GM12878 (cell line): ENCODE results near the gene EML3. TPM values are rescaled to one million over a fixed set of nuclear protein-coding genes. Genes with fewer than 3 reads are reported as not detected.
A peak's percentile ranks its signal among the peaks of the same experiment; 100 is the strongest.

Source experiments
- ASH2L ChIP-seq: fragments of 300-600, 200-600 bp; sonication (generic); IDR thresholded peaks from 2 replicates; pipeline ENCODE4 v1.6.1; 2017; ENCODE audit warnings: low read depth, mild to moderate bottlenecking, borderline replicate concordance
- CBX5 ChIP-seq: sonication (generic); IDR thresholded peaks from 2 replicates; pipeline ENCODE4 v1.6.1; 2016; ENCODE audit warnings: low read depth, moderate library complexity, mild to moderate bottlenecking, inconsistent platforms
- FOXM1 ChIP-seq: IDR thresholded peaks from 2 replicates; pipeline ENCODE4 v1.6.1; 2012; ENCODE audit warnings: low read depth, mild to moderate bottlenecking, inconsistent platforms, low read length, moderate library complexity
- GABPA ChIP-seq: IDR thresholded peaks from 2 replicates; pipeline ENCODE4 v1.6.1; 2014; ENCODE audit warnings: antibody characterized with exemption, low read depth, mild to moderate bottlenecking, inconsistent platforms
- KDM1A ChIP-seq: fragments of 200-600 bp; sonication (generic); IDR thresholded peaks from 2 replicates; pipeline ENCODE4 v1.6.1; 2016; ENCODE audit warnings: borderline replicate concordance
- MXI1 ChIP-seq: fragments of 150-350 bp; IDR thresholded peaks from 2 replicates; pipeline ENCODE4 v1.6.1; 2011; ENCODE audit warnings: low read depth, mild to moderate bottlenecking, inconsistent platforms, low read length, improper control_type of control experiment
- NFXL1 ChIP-seq: fragments of 450-650 bp; IDR thresholded peaks from 2 replicates; pipeline ENCODE4 v1.6.1; 2017; ENCODE audit warnings: antibody characterized with exemption, mild to moderate bottlenecking, borderline replicate concordance
- RELA ChIP-seq: fragments of 450-650 bp; IDR thresholded peaks from 2 replicates; pipeline ENCODE4 v1.8.0; 2014; ENCODE audit warnings: borderline replicate concordance; ENCODE audit not compliant: partially characterized antibody
- SMAD5 ChIP-seq: IDR thresholded peaks from 2 replicates; pipeline ENCODE4 v1.6.1; 2016; ENCODE audit warnings: antibody characterized with exemption, low read depth
- SREBF1 ChIP-seq: IDR thresholded peaks from 2 replicates; pipeline ENCODE4 v1.6.1; 2012; ENCODE audit warnings: mild to moderate bottlenecking, low read length
- SUPT20H ChIP-seq: IDR thresholded peaks from 2 replicates; pipeline ENCODE4 v1.6.1; 2011; ENCODE audit warnings: low read depth, mild to moderate bottlenecking, low read length, moderate library complexity, borderline replicate concordance; ENCODE audit not compliant: control insufficient read depth
- WRNIP1 ChIP-seq: IDR thresholded peaks from 2 replicates; pipeline ENCODE4 v1.6.1; 2011; ENCODE audit warnings: low read depth, low read length, improper control_type of control experiment, borderline replicate concordance
- ZSCAN29 ChIP-seq: fragments of 450-650 bp; IDR thresholded peaks from 2 replicates; pipeline ENCODE4 v1.6.1; 2017; ENCODE audit warnings: mild to moderate bottlenecking, moderate library complexity
- ZZZ3 ChIP-seq: IDR thresholded peaks from 2 replicates; pipeline ENCODE4 v1.6.1; 2011; ENCODE audit warnings: low read depth; ENCODE audit not compliant: control insufficient read depth, insufficient read length
- polyA plus RNA-seq, 11 experiments: library from polyadenylated mRNA; depleted of rRNA in 4 of 11; unstranded in 6 of 11; stranded (reverse) in 5 of 11; fragments of >200 nt; fragmentation: Nextera tagmentation in 4 of 11; fragmentation: Illumina TruSeq in 1 of 11; extraction: Ambion mirVana in 4 of 11; extraction: Trizol in 1 of 11; gene quantifications; 1 replicate in 1 of 11; 2 replicates in 10 of 11; pipeline versions ENCODE4 v1.2.1 to v1.2.3, GENCODE V29; 2011 to 2016; ENCODE audit warnings: inconsistent platforms in 2 of 11, missing spikeins in 2 of 11, low read depth in 1 of 11
- total RNA-seq, 4 experiments: library from RNA; depleted of rRNA in 3 of 4; stranded (reverse); fragments of >200 nt in 3 of 4; fragmentation: Illumina TruSeq in 1 of 4; extraction: Trizol in 1 of 4; gene quantifications; 2 replicates each; pipeline versions ENCODE4 v1.2.1 to v1.2.3, GENCODE V29; 2013 to 2021
- TF ChIP-seq, protein P1 (sequence below): IDR thresholded peaks from 2 replicates; pipeline ENCODE4 v1.6.1; 2012; ENCODE audit warnings: improper control_type of control experiment, low read depth, low read length; ENCODE audit not compliant: insufficient replicate concordance
- TF ChIP-seq, protein P2 (sequence below): fragments of 450-650 bp; formaldehyde crosslinking; IDR thresholded peaks from 2 replicates; pipeline ENCODE4 v1.5.0; 2022; ENCODE audit warnings: mild to moderate bottlenecking, missing genetic modification characterization
- TF ChIP-seq, protein P3 (sequence below): IDR thresholded peaks from 2 replicates; pipeline ENCODE4 v1.6.1; 2011; ENCODE audit warnings: borderline replicate concordance, low read depth, mild to moderate bottlenecking, moderate library complexity, mixed read lengths, low read length; ENCODE audit not compliant: insufficient read depth; ENCODE audit errors: extremely low read length

The EML3 gene
- total and polyA plus RNA-seq, 10 of the 15 experiments (the other 5 are each of a cell fraction or from before 2014, with no cell fraction given) = 0.58 to 82.5 (median 24.8) TPM

DNA sequence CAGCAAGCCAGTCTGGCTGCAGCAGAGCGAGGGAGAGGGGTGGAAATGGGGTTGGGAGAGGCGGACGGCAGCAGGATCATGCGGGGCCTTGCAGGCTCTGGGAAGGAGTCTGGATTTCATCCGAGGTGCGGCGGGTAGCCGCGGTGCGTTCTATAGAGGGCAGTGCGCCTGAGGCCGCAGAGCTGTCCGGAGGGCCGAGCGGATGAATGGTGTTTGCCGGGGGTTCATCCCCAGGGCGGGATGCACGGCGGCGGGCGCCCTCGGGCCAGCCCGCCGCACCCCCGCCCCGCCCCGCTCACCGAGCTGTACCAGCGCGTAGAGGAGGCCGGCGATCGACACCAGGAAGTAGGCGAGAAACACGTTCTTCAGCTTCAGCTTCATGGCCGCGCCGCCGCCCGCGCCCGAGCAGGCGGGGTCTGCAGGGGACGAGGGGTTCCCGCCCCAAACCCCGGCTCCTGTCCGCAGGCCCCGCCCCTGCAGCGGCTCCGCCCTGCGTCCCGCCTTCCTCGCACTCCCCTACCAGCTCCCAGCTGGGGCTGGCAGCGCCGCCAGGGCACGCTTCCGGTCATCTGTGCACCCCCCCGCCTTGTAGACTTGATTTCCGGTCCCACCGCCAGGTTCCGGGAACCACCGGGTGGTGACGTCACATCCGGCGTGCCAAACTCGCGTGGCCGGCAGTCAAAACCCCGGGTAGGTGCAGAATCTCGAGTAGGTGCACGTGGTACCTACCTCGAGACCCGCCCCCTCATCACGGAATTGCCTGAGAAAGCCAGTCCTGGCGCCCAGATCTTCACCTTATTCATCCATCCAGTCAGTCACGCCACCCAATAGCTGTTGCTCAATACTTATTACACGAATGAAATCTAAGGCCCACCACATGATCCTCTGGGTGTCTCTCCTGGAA is 9.2 kb upstream of the EML3 start, which contains the start of gene B3GAT3 (continued):
- TF ChIP-seq SMAD5 (no peak; the same call in 1 of the 2 replicates), MXI1 (peak; percentile 99), ZSCAN29 (no peak), WRNIP1 (no peak; the same call in 1 of the 2 replicates), ZZZ3 (no peak), RELA (peak; percentile 91), ASH2L (no peak), FOXM1 (0 out of 2 replicates have a peak, but pooled peaks have one; percentile 26), SREBF1 (peak; percentile 53; the same call in 1 of the 2 replicates), KDM1A (no peak), NFXL1 (no peak), CBX5 (no peak; the same call in 1 of the 2 replicates), GABPA (peak; percentile 95), SUPT20H (no peak)
- TF ChIP-seq, protein P1, sequence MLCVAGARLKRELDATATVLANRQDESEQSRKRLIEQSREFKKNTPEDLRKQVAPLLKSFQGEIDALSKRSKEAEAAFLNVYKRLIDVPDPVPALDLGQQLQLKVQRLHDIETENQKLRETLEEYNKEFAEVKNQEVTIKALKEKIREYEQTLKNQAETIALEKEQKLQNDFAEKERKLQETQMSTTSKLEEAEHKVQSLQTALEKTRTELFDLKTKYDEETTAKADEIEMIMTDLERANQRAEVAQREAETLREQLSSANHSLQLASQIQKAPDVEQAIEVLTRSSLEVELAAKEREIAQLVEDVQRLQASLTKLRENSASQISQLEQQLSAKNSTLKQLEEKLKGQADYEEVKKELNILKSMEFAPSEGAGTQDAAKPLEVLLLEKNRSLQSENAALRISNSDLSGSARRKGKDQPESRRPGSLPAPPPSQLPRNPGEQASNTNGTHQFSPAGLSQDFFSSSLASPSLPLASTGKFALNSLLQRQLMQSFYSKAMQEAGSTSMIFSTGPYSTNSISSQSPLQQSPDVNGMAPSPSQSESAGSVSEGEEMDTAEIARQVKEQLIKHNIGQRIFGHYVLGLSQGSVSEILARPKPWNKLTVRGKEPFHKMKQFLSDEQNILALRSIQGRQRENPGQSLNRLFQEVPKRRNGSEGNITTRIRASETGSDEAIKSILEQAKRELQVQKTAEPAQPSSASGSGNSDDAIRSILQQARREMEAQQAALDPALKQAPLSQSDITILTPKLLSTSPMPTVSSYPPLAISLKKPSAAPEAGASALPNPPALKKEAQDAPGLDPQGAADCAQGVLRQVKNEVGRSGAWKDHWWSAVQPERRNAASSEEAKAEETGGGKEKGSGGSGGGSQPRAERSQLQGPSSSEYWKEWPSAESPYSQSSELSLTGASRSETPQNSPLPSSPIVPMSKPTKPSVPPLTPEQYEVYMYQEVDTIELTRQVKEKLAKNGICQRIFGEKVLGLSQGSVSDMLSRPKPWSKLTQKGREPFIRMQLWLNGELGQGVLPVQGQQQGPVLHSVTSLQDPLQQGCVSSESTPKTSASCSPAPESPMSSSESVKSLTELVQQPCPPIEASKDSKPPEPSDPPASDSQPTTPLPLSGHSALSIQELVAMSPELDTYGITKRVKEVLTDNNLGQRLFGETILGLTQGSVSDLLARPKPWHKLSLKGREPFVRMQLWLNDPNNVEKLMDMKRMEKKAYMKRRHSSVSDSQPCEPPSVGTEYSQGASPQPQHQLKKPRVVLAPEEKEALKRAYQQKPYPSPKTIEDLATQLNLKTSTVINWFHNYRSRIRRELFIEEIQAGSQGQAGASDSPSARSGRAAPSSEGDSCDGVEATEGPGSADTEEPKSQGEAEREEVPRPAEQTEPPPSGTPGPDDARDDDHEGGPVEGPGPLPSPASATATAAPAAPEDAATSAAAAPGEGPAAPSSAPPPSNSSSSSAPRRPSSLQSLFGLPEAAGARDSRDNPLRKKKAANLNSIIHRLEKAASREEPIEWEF = no peak
- TF ChIP-seq, protein P2, sequence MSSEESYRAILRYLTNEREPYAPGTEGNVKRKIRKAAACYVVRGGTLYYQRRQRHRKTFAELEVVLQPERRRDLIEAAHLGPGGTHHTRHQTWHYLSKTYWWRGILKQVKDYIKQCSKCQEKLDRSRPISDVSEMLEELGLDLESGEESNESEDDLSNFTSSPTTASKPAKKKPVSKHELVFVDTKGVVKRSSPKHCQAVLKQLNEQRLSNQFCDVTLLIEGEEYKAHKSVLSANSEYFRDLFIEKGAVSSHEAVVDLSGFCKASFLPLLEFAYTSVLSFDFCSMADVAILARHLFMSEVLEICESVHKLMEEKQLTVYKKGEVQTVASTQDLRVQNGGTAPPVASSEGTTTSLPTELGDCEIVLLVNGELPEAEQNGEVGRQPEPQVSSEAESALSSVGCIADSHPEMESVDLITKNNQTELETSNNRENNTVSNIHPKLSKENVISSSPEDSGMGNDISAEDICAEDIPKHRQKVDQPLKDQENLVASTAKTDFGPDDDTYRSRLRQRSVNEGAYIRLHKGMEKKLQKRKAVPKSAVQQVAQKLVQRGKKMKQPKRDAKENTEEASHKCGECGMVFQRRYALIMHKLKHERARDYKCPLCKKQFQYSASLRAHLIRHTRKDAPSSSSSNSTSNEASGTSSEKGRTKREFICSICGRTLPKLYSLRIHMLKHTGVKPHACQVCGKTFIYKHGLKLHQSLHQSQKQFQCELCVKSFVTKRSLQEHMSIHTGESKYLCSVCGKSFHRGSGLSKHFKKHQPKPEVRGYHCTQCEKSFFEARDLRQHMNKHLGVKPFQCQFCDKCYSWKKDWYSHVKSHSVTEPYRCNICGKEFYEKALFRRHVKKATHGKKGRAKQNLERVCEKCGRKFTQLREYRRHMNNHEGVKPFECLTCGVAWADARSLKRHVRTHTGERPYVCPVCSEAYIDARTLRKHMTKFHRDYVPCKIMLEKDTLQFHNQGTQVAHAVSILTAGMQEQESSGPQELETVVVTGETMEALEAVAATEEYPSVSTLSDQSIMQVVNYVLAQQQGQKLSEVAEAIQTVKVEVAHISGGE (CRISPR knock-in tag) = peak; percentile 74
- TF ChIP-seq, protein P3, sequence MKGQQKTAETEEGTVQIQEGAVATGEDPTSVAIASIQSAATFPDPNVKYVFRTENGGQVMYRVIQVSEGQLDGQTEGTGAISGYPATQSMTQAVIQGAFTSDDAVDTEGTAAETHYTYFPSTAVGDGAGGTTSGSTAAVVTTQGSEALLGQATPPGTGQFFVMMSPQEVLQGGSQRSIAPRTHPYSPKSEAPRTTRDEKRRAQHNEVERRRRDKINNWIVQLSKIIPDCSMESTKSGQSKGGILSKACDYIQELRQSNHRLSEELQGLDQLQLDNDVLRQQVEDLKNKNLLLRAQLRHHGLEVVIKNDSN = peak; percentile 74
